Measurements from ENCODE around the gene PPP1R3G.

- TF ChIP-seq, protein P1, sequence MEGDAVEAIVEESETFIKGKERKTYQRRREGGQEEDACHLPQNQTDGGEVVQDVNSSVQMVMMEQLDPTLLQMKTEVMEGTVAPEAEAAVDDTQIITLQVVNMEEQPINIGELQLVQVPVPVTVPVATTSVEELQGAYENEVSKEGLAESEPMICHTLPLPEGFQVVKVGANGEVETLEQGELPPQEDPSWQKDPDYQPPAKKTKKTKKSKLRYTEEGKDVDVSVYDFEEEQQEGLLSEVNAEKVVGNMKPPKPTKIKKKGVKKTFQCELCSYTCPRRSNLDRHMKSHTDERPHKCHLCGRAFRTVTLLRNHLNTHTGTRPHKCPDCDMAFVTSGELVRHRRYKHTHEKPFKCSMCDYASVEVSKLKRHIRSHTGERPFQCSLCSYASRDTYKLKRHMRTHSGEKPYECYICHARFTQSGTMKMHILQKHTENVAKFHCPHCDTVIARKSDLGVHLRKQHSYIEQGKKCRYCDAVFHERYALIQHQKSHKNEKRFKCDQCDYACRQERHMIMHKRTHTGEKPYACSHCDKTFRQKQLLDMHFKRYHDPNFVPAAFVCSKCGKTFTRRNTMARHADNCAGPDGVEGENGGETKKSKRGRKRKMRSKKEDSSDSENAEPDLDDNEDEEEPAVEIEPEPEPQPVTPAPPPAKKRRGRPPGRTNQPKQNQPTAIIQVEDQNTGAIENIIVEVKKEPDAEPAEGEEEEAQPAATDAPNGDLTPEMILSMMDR (conservative IDR thresholded peaks at IDR 0.05 in 1 of 2, IDR thresholded peaks at IDR 0.05 in 1 of 2; ENCODE audit: extremely low read depth in 1 of 2, insufficient read depth in 1 of 2, low read depth in 1 of 2, low read length in 2 of 2): no peak
- TF ChIP-seq EZH2 (IDR thresholded peaks at IDR 0.05; ENCODE audit: borderline replicate concordance, low read length): no peak
Observed at GRCh38 chr6:5136851-5137250, 51.7 kb downstream of the PPP1R3G start.
